GM19238 (cell line): ENCODE measurements around the gene ANXA4.
"Not testable (repeated sequence)": the region's sequence is repeated elsewhere in the genome, so short reads cannot be mapped to it uniquely, and the experiment has no call there.

Experiments used
- DNase-seq: peaks from one replicate; pipeline ENCODE4 v3.0.0; 2011; ENCODE audit warnings: low spot score; ENCODE audit not compliant: insufficient read length

Gene ANXA4

DNA sequence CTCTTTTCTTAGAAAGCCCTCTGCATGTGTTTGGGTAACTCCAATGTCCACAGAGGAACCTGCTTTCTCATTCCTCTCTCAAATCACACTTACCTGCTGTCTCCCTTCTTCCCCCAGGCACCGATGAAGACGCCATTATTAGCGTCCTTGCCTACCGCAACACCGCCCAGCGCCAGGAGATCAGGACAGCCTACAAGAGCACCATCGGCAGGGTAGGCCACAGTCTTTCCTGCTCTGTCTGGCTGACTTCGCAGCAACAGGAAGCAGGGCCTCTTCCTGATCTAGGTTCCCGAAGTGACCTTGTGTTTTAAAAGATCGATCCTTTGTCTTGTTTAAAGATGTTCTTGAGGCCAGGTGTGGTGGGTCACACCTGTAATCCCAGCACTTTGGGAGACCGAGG lies 62.5 kb downstream of the ANXA4 start:
- DNase-seq, result no peak

DNA sequence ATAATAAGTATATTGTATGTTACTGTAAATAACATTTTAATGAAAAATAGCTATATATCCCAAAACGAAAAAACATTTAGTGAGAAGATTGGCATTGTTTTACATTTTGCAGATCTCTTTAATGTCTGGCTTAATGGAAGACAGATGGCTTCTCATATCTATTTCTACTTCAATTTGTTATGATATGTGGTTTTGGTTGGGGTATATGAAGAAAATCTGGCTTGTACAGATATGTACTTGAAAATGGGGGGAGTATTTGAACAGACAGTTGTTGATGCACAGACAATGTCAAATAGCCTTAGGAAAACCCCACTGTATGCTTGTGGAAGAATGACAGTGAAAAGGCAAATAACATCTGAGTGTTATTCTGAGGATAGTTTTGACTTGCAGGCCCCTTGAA lies 64.0 kb downstream of the ANXA4 start:
- DNase-seq, result no peak

DNA sequence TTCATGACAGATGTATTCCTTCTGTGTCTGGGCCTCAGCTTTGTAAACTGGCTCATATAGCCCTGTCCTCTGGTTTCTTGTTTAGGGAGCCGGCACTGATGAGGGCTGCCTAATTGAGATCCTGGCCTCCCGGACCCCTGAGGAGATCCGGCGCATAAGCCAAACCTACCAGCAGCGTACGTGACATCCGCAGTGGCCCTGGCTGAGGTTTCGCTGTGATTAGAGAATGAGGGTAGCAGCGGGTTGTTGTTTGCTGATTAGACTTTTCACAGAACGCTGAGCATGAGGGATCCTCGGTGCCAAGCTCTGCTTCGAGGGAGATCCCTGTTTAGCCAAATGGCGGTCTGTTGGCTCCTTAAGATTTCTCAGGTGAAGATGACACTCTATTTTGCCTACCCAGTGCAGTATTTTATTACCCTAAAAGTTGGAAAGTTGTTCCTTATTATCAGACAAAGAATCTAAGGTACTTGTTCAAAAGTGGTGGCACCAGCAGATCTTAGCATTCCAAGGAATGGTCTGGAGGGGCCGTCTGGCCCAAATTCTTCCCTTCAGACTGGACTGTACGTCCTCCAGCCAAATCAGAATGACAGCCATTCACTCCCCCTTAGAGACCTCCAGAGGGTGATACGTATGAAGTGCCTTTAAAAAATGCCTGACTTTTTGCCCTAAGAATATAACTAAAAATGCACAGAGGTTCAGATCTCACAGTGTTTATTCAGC lies 66.0 kb downstream of the ANXA4 start:
- no peak for DNase-seq

DNA sequence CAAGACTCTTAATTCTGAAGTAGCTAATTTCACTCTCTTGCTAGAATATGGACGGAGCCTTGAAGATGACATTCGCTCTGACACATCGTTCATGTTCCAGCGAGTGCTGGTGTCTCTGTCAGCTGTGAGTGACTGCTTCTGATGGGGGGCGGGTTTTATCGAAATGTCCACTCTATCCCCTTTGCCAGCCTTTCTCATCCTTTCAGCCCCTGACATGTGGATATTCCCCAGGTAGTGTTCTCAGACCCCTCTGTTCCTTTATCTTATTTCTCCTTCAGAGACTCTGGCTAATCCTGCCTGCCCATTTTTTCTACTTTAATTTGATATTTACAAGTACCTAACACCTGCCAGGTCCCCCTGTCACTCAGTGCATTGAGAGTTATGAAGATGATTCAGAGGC lies 68.6 kb downstream of the ANXA4 start:
- DNase-seq, result no peak

DNA sequence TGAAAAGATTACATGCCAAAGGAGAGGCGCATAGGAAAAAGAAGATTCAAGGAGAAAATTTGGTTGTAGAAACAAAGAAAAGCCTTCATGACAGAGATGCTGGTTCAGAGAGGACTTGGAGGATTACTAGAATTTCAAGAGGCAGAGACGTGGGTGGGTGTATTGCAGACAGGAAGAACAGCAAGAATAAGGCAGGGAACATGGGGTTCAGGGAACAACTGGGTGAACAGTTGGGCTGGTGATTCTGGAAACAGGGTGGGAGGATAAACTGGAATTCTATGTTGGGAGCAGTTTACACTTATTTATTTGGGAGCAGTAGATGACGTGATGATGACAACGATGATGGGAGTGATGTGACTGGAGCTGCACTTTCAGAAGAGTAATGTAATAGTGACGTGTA lies 69.1 kb downstream of the ANXA4 start:
- no peak for DNase-seq

DNA sequence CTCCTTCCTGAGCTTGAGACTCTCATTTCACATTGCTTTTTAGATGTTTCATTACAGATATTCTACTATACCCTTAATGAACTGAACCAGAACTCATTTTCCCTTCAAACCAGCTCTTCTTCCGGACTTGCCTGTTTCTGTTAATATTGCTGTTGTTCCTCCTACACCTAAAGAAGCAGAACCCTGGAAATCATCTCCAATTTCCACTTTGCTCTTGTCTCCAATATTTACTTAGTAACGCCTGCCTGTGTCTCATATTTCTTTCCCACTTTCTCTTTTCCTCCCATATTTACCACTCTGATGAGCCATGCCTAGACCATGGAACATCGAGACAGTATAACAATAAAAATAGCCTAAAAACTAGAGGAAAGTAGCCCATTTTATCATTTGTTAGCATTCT lies 69.7 kb downstream of the ANXA4 start:
- no peak for DNase-seq

DNA sequence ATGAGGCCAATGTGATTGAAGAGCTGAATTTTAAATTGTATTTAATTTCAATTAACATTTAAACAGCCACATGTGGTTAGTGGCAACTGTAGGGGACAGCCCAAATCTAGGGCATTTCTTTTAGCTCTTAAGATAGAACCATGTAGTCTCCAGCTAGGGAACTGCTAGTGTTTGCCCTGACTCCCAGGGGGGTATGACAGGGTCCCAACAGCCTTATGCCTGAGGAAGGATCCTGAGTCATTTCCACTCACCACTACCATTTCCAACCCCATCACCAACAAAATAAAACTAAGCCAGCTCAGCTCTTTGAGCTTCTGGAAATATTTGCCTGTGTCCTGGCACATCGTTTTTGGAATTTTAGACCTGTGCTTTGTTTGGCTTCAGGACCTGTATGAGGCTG lies 73.8 kb downstream of the ANXA4 start:
- no peak for DNase-seq

DNA sequence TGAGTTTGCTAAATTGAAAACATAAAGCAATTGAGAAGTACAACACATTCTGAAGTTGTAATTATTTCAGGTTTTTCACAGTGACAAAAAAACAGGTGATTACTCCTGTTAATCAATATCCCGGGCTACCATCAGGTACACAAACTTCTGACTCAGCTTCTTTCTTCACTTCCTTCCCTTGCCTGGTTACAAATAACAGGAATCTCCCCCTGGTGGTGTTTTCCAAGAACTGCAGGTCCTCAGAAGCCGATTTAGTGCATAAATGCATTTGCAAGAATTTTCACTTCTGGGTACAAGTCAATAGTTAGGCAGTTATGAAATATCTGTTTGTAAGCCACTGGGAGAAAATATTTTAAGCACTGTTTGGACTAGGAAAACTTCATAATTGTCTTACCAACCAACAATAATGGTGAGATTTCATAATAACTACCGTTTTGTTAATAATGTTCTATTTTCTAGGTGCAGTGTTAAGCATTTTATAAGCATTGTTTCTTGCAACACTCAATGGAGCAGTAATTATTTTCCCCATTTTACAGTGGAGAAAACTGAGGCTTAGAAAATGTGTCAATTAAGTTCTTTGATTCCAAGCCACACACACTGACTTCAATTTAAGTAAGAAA lies 75.1 kb downstream of the ANXA4 start:
- DNase-seq, result peak; percentile 36

DNA sequence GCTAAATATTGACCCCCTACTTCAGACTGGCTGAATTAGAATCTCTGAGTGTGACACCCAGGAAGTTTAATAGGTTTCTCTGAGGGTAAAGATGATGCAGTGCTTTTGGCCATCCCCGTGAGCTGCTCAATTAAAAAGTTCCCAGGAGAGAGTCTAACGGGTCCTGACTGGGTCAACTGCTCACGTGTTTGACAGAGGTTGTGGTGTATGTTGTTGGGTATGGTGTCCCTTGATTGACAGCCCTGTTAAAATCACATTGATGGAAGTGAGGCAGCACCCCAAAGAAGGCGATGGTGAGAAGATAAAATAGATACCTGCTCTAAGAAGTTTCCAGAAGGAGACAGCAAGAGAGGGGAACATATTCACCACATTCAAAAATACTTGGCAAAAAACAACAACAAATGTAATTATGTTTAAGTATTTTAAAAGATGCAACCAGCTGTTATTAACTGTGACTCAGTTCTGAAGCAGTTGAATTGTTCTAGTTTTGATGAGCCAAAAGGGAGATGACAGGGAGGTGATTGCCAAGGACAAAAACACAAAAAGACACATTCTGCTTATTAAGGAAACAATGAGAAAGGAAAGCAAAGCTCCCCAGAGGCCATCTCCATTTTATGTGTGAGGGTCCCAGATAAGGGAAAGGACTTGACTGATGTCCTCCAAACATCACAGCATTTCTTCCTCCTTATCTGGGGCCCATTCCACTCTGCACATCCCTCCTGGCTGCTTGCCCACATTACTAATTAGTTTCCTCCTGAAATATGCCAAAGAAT lies 76.0 kb downstream of the ANXA4 start:
- no peak for DNase-seq

DNA sequence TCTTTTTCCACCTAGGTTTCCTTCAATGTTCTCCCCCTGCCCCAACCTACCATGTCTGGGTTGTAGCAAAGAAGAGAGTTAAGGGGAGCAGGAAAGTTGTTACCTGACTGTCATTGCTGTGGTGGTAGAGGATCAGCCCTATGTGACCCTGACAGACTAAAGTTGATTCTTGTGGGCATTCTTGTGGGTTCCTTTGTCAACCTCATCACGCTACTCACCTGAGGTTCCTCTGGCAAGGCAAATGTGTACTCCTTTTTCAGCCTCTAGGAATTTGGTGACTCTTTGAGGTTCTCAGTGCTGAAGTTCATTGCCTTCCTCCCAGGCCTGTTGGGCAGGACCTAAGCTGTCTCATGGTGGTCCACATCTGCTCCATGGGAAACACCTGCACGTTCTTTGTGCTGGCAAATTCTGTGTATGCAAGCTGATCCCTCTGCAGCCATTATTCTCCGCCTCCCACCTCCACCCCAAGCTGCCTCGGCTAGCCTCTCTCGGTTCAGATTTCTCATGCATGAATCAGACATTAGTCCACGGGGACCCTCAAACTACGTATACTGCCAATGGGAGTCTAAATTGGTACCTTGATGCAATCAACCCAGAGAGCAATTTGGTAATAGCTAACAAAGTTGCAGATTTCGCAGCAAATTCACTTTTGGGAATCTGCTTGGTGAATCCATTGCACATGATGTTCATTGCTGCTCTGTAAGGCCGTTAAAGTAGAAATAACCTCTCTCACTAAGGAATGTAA lies 86.0 kb downstream of the ANXA4 start:
- DNase-seq, result no peak

DNA sequence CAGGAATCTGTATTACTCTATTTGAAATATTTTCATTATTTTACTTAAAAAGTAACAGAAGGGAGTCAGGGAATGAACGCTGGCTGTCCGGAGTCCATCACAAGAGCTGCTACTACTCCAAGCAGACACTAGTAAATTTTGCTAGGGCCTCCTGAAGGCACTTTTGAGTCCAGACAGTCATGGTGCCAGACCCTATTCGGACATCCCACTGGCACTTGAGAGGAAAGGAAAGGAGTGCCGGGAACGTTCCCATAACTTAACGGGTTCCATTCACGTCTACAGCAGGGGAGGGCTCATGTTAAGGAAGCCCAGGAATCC lies 87.0 kb downstream of the ANXA4 start:
- DNase-seq, result no peak

DNA sequence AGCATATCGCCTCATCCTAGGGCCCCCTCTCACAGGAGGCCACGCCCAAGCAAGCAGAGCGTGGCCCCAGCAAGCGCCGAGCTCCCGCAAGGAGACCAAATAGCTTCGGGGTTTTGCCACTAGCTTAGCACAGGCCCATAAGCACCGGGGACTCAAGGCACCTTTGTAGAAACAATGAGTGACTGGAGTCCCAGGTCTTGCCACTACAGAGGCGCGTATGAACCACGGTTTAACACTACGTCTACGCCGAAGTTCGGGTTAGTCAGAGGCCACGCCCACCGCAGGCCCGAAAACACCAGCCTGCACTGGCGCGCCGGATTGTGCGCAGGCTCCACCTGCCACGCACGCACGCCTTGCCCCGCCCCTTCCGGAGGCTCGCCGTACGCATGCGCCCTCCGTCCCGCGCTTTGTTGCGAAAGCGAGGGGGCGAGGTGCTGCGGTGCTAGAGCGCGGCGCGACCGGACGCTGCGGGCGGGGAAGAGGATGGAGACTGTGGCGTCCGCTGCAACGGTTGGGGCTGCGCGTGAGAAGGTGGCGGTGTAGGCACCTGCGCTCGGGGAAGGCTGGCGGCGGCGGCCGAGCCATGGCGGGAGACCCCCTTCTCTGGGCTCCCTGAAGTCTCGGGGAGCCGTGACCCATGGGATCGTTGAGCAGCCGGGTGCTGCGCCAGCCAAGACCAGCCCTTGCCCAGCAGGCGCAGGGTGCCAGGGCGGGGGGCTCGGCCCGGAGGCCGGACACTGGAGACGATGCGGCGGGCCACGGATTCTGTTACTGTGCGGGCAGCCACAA lies 87.5 kb downstream of the ANXA4 start, which contains the start of gene GMCL1:
GMCL1 (plus strand) TSS at position 405 of the 789 bp plus-strand sequence; CDS start at position 638, 233 bp downstream.
- DNase-seq, result peak; percentile 68

DNA sequence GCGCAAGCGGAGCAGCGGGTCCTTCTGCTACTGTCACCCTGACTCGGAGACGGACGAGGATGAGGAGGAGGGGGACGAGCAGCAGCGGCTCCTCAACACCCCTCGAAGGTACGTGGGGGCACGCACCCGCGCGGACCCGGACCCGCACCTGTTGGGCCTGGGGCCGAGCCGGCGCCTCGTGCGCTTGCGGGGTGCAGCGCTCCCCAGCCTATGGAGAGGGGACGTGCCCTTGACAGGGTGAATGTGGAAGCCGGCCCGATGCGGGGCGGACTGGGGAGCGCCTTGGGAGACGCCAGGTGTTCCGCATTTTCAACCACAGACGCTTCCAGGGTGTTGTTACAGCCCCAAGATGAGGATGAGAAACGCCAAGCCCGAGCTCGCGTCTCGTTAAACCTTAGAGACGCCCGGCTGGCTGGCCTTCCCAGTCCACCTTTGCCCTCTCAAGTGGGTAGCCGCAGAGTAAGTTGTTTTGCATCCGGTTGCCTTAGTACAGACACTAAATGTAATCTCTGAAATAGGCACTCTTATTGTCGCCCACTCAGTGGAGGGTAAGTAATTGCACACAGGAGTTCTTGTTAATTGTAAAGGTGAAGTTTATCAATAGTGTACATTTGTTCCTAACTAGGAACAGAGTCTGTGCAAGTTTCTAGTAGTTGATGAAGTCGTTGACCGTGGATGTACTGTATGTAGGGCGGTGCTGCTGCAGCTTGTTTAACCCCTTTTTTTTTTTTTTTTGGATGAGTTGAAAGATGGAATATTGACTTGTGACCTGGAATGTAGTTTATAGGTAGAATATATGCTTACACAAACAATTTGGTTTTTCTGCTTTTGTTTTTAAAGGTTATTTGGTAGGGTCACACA lies 88.3 kb downstream of the ANXA4 start:
- no peak for DNase-seq

DNA sequence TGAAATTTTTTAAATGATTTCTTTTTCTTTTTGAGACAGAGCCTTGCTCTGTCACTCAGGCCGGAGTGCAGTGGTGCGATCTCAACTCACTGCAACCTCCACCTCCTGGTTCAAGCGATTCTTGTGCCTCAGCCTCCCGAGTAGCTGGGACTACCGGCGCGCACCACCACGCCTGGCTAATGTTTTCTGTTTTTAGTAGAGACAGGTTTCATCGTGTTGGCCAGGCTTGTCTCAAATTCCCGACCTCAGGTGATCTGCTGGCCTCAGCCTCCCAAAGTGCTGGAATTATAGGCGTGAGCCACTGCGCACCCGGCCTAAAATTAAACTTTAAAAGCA lies 88.9 kb downstream of the ANXA4 start:
- not testable (repeated sequence) for DNase-seq

DNA sequence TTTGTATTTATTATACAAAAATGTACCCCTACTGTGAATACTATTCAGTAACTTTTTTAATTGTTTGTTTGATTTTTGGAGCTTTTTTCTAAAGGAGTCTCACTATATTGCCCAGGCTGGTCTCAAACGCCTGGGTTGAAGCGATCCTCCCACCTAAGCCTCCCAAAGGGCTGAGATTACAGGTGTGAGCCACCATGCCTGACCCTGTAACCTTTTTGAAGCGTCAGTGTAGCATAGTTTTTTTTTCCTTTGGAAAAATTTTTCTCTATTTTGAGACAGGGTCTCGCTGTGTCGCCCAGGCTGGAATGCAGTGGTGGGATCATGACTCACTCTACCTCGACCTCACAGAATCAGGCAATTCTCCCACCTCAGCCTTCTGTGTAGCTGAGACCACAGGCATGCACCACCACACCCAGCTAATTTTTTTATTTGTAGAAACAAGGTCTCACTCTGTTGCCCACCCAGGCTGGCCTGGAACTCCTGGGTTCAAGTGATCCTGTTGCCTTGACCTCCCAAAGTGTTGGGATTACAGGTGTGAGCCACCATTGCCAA lies 89.5 kb downstream of the ANXA4 start:
- no peak for DNase-seq

DNA sequence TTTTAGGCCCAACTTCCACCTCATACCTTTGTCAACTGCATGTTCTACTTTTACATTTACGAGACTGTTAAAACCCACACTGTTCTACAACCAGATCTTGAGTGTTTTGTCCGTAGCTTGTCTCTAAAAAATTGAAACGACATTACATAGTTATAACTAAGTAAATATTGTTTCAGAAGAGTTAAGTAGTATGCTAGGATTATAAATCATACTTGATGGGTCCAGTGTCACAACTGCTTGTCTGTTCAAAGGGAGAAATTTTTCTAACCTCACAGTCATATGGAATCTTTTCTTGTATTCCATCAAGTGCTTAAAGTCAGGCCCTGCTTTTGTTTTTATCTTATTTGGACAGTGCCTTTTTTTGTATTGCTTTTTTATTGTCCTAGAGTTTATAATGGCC lies 91.8 kb downstream of the ANXA4 start:
- no peak for DNase-seq

DNA sequence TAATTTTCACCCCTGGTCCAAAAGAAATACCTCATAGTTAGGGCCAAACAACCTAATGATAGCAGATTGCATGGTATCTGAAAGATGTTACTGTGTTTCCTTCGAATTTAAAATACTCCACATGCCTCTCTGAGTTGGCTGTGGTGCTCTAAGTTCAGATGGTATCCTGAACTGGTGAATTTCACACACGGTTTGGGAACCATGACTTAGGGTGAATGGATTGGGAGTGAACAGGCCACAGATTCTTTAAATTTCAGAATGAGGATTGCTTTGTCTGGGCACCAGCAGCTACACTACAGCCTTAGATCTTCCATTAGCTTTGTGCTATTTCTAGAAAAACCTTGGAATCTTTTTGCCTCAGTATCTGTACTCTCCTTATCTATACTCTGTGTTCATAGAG lies 93.7 kb downstream of the ANXA4 start:
- no peak for DNase-seq

DNA sequence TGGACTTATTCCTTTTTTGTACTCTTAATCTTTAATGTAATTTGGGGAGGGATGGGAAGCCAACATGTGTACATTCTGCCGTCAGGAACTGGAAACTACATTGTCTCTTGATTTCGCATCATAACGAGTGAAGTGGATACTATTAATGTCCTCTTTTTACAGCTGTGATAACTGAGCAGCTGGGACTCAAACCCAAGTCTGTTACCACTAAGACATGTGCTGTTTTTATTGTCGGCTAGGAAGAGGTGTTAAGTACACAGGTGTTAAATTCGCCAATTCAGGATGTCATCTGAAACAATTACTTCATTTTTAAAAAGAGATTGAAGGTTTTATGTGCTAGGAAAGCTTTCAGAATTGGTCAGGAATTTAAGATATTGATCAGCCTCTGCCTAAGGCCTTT lies 94.4 kb downstream of the ANXA4 start:
- DNase-seq, result no peak

DNA sequence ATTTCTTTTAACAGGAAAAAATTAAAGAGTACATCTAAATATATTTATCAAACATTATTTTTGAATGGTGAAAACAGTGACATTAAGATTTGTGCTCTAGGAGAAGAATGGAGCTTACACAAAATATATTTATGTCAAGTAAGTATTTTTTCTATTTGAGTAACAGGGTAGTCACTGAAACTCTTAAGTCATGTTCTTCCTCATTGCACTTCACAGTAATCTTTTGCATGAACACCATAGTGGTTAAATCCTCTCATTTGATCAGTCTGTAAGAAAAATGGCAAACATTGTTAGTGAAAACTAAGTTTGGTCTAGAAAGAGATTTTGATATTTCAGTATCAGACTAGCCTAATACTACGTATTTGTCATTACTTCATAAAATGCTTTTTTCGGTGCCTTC lies 95.6 kb downstream of the ANXA4 start:
- no peak for DNase-seq

DNA sequence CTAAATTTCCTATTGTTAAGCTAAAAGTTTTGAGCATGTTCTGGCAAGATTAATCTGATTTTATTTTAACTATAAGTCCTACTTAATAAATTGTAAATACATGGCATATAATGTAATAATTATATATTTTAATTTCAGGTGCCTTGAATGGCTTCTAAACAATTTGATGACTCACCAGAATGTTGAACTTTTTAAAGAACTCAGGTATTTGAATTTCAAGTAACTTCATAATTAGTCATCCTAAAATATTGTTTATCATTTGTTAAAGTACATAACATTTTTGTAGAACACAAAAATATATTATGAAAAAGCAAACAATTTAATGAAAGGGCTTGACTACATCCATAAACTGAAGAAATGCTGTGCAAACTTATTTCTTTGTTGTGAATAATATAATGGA lies 102.1 kb downstream of the ANXA4 start:
- DNase-seq, result no peak
